Eye (tissue), 1 donor: ENCODE results near the gene GOLGA5.
"Not testable (repeated sequence)": the region's sequence is repeated elsewhere in the genome, so short reads cannot be mapped to it uniquely, and the experiment has no call there.

Source experiments
- DNase-seq: peaks from one replicate; pipeline ENCODE4 v3.0.0-alpha.2; 2015

GOLGA5 gene

GRCh38 chr14:92778868-92779565, 15.1 kb upstream of the GOLGA5 start:
- DNase-seq: not testable (repeated sequence)

- no peak for DNase-seq
These were observed 13.5 kb upstream of the GOLGA5 start for GRCh38 chr14:92780444-92781232.

GRCh38 chr14:92781350-92781749, 12.8 kb upstream of the GOLGA5 start:
- DNase-seq: no peak

- DNase-seq: peak; percentile 76
These were observed 10.2 kb upstream of the GOLGA5 start for GRCh38 chr14:92783813-92784431.

GRCh38 chr14:92785667-92786426, 8.3 kb upstream of the GOLGA5 start:
- no peak for DNase-seq

- no peak for DNase-seq
These were observed 7.7 kb upstream of the GOLGA5 start for GRCh38 chr14:92786427-92786756.

- DNase-seq: no peak
These were observed 6.6 kb upstream of the GOLGA5 start for GRCh38 chr14:92787554-92787953.

GRCh38 chr14:92789457-92790089, 4.5 kb upstream of the GOLGA5 start:
- no peak for DNase-seq

GRCh38 chr14:92792885-92793284, 1.2 kb upstream of the GOLGA5 start:
- DNase-seq: peak; percentile 7

GRCh38 chr14:92794547-92794941, 439 bp downstream of the GOLGA5 start:
- no peak for DNase-seq

GRCh38 chr14:92794961-92795360, 856 bp downstream of the GOLGA5 start:
- no peak for DNase-seq

GRCh38 chr14:92797935-92798653, 4.0 kb downstream of the GOLGA5 start:
- DNase-seq: no peak

GRCh38 chr14:92798811-92799210, 4.7 kb downstream of the GOLGA5 start:
- no peak for DNase-seq

- DNase-seq: no peak
These were observed 5.9 kb downstream of the GOLGA5 start for GRCh38 chr14:92800012-92800411.

GRCh38 chr14:92800525-92800924, 6.4 kb downstream of the GOLGA5 start:
- no peak for DNase-seq

GRCh38 chr14:92801917-92802316, 7.8 kb downstream of the GOLGA5 start:
- no peak for DNase-seq

- no peak for DNase-seq
These were observed 8.6 kb downstream of the GOLGA5 start for GRCh38 chr14:92802678-92803077.

- DNase-seq: no peak
These were observed 19.1 kb downstream of the GOLGA5 start for GRCh38 chr14:92813201-92813600.

- DNase-seq: no peak
These were observed 25.0 kb downstream of the GOLGA5 start for GRCh38 chr14:92819011-92819597.

GRCh38 chr14:92819680-92820535, 25.8 kb downstream of the GOLGA5 start:
- DNase-seq: not testable (repeated sequence)

- DNase-seq: not testable (repeated sequence)
These were observed 26.4 kb downstream of the GOLGA5 start for GRCh38 chr14:92820536-92820840.
